ENCODE results near the gene RAPGEF1. TPM values are rescaled to one million over a fixed set of nuclear protein-coding genes. Genes with fewer than 3 reads are reported as not detected.
"Not testable (repeated sequence)": the region's sequence is repeated elsewhere in the genome, so short reads cannot be mapped to it uniquely, and the experiment has no call there.

RAPGEF1 gene
- total RNA-seq, 1 experiment from 2014 or later, result 9.7 TPM

- DNase-seq (ENCODE audit: low spot score), result no peak
These were observed 180.4 kb downstream of the RAPGEF1 start for GRCh38 chr9:131559421-131560000.

- no peak for DNase-seq (ENCODE audit: low spot score)
These were observed 181.9 kb downstream of the RAPGEF1 start for GRCh38 chr9:131557855-131558548.

GRCh38 chr9:131555841-131556673 lies 183.8 kb downstream of the RAPGEF1 start:
- no peak for DNase-seq (ENCODE audit: low spot score)

- no peak for DNase-seq (ENCODE audit: low spot score)
These were observed 185.0 kb downstream of the RAPGEF1 start for GRCh38 chr9:131554843-131555351.

- DNase-seq (ENCODE audit: low spot score), result no peak
These were observed 185.6 kb downstream of the RAPGEF1 start for GRCh38 chr9:131554087-131554842.

- DNase-seq (ENCODE audit: low spot score), result no peak
These were observed 187.8 kb downstream of the RAPGEF1 start for GRCh38 chr9:131552030-131552429.

GRCh38 chr9:131550465-131550864 lies 189.4 kb downstream of the RAPGEF1 start:
- DNase-seq (ENCODE audit: low spot score), result not testable (repeated sequence)

- not testable (repeated sequence) for DNase-seq (ENCODE audit: low spot score)
These were observed 190.7 kb downstream of the RAPGEF1 start for GRCh38 chr9:131549186-131549585.

- no peak for DNase-seq (ENCODE audit: low spot score)
These were observed 193.4 kb downstream of the RAPGEF1 start for GRCh38 chr9:131546336-131547084.

- no peak for DNase-seq (ENCODE audit: low spot score)
These were observed 194.0 kb downstream of the RAPGEF1 start for GRCh38 chr9:131545786-131546335.

- DNase-seq (ENCODE audit: low spot score), result no peak
These were observed 194.7 kb downstream of the RAPGEF1 start, which contains the start of gene PRRT1B for GRCh38 chr9:131545003-131545785. TSS of gene PRRT1B (plus strand) at chr9:131545523. CDS start at chr9:131545616, 93 bp downstream.

- no peak for DNase-seq (ENCODE audit: low spot score)
These were observed 196.7 kb downstream of the RAPGEF1 start for GRCh38 chr9:131543141-131543540.

- no peak for DNase-seq (ENCODE audit: low spot score)
These were observed 200.5 kb downstream of the RAPGEF1 start for GRCh38 chr9:131539223-131539923.

GRCh38 chr9:131537946-131538345 lies 201.9 kb downstream of the RAPGEF1 start:
- no peak for DNase-seq (ENCODE audit: low spot score)

- no peak for DNase-seq (ENCODE audit: low spot score)
These were observed 205.1 kb downstream of the RAPGEF1 start for GRCh38 chr9:131534721-131535237.

GRCh38 chr9:131530920-131531832 lies 208.7 kb downstream of the RAPGEF1 start, which contains the start of gene UCK1:
TSS of gene UCK1 (minus strand) at chr9:131531263. CDS start at chr9:131531174, 89 bp downstream.
- DNase-seq (ENCODE audit: low spot score), result peak; percentile 60

GRCh38 chr9:131530546-131530919 lies 209.3 kb downstream of the RAPGEF1 start:
- no peak for DNase-seq (ENCODE audit: low spot score)

All from H4 (cell line).